ENCODE results near the gene SPRTN. TPM values are rescaled to one million over a fixed set of nuclear protein-coding genes. Genes with fewer than 3 reads are reported as not detected.
"Not testable (repeated sequence)": the region's sequence is repeated elsewhere in the genome, so short reads cannot be mapped to it uniquely, and the experiment has no call there.

Gene SPRTN
- polyA plus RNA-seq, 4 donors = 10.9 to 16.4 (median 13.9) TPM

DNA sequence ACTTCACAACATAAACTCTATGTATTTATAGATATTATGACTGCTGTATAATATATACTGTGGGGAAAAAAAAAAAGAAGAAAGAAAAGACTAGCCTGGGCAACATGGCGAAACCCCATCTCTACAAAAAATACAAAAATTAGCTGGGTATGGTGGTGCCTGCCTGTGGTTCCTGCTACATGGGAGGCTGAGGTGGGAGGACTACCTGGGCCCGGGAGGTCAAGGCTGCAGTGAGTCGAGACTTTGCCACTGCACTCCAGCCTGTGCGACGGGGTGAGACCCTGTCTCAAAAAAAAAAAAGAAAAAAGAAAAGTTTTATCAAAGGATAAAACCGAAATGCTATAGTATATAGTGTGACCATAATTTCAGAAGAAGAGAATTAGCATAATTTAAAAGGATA lies 3.1 kb upstream of the SPRTN start:
- no peak for DNase-seq (ENCODE audit: low read depth in 4 of 4, low spot score in 3 of 4)

DNA sequence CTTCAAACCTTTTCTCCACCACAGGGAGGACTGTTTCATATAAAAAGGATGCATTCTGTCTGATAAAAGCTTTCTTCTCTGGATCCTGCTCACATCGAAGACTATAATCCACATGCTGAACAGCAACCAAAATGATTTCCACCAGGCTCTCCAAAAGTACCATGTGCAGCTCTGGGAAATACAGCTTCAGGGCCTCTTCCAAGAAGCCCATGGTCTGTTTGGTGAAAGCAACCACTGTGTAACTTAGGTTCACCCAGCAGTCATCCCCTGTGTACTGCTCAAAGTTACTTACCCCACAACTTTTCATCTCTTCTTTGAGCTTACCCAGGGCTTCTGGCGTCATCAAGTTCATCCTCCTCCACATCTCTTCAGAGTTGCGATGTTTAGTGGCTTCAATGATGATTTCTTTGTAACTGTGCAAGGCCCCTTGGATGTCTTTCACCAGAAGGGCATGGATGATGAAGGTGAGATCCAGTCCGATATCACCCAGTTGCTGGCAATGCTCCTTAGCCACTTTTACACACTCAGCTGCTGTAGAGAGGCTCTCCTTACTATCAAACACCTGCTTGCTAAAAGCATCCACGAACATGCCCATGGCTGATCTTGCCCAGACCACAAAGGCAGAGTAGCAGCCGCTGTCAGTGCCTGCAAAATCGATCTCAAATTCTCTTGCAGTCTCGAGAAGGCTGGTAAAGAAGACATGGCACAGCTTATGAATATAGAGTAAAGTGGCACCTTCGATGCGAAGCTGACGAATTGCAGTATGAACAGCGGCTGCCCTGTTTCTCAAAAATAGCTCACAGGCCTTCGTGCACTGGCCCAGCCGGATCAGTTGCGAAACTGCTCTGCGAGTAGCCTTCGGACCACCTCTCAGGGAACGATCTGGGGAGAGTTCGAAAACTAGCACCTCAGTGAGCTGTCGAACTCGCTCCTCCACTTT lies 2.2 kb upstream of the SPRTN start:
- no peak for DNase-seq (ENCODE audit: low read depth in 4 of 4, low spot score in 3 of 4)

DNA sequence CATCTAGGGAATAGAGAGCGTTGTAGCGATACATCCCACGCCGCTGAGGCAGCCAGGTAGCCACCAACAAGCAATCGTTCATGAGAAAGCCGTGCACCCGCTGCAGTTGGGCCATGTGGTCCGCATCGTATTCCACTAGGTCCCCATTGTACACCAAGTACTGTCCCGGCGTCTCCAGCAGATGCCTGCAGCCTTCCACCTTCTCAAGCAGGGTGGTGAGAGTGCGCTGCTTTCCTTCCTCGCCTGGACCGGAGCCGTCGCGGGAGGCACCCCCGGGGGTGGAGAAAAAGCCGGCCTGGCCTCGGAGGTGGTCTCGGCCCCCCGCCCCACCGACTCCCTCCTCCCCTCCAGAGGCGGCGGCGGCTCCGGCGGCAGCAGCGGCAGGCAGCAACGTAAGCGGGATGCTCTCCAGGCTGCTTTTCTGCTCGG lies 1.0 kb upstream of the SPRTN start:
- no peak for DNase-seq (ENCODE audit: low read depth in 4 of 4, low spot score in 3 of 4)

DNA sequence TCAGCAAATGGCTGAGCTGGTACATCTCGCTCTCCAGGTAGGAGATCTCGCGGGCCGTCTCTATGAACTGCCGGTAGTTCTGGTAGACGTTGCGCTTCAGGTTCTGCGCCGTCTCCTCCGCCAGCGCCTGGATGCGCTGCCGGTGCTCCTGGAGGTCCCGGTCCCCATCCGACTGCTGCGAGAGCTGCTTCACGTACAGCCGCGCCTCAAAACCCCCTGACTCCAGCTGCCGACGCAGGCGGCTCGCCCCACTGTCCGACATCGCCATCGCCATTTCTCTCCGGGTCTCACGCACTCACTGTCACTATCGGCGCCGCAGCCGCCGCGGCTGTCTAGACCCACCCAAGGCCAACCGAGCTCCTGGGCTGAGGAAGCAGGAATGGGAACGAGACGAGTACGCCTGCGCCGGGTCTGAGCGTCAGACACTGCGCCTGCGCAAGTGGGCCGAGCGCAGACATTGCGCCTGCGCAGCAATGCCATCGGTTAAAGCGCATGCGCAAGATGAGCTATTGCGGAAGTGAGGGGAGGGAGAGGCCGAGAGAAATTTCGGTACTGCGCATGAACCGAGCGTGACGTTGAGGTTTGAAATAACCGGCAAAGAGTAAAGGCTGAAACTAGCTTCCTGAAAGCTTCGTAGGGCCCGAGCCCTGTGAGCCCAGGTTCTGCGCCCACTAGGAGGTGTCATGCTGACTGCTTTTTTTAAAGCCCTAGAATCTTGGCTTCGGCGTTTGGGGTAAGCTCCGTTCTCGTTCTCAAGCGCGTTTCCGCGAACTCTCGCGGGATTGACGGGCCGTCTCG lies 422 bp upstream of the SPRTN start, which contains the start of gene EXOC8:
EXOC8 (minus strand) TSS at position 381 of the 798 bp plus-strand sequence; CDS start at position 274, 107 bp downstream.
- DNase-seq (ENCODE audit: low read depth in 4 of 4, low spot score in 3 of 4) = peak; percentile 97 to 100 (median 98)

DNA sequence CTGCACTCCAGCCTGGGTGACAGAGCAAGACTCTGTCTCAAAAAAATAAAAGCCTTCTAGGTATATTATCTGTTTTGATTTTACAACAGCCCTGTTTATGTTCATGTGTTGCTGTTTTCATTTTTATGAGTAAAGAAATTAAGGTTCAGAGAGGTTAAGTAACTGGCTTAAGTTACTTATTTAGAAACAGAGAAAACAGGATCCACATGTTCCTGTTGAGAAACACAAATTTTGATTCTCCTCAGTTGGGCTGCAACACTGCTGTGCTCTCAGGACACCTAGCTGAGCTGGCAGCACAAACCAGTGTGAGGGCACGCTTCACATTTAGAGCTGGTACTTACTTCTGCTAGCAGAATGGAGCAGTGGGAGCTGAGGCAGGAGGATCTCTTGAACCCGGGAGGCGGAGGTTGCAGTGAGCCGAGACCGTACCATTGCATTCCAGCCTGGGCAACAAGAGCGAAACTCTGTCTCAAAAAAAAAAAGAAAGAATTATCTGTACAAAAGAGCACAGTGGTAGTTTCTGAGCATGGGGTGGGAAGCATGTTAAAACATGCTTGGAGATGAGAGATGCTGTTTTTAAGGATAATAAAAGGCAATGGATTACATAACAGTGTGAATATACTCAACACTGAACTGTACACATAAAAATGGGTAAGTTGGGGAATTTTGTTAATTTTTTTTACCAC lies 2.4 kb downstream of the SPRTN start:
- DNase-seq (ENCODE audit: low read depth in 4 of 4, low spot score in 3 of 4) = no peak

DNA sequence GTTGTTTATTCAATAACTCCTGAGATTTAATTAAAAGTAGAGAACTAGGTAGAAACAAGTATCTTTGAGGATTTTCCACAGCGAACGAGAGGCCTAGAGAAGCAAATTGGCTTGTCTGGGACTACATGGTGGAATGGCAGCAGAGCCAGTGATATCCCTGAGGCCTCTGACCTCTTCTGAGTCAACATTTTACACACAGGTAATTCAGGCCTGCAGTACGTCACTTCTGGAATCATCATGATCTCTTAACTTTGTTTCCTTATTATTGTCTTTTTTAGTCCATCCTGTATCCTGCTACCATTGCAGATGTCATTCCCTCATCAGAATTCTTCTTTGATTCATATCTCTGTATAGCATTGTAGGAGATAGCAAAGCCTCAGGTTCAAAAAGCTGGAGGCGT lies 9.9 kb downstream of the SPRTN start:
- no peak for DNase-seq (ENCODE audit: low read depth in 4 of 4, low spot score in 3 of 4)

DNA sequence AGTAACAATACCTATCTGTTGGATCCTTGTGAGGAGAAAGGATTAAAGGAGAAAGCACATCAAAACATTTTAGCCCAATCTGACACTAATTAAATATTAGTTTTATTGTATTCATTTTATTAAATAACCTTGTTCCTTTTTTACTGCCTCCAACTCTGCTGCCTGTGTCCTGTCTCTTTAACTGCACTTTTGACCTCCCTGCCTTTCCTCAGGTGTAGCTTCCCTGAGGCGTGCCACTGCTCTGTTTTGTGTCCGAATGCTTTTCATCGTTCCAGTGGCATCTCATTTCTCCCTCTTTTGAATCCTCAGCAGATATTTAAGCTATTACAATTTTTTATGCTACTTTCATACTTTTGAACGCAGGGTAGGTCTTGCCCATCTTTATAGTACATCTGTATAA lies 10.3 kb downstream of the SPRTN start:
- no peak for DNase-seq (ENCODE audit: low read depth in 4 of 4, low spot score in 3 of 4)

DNA sequence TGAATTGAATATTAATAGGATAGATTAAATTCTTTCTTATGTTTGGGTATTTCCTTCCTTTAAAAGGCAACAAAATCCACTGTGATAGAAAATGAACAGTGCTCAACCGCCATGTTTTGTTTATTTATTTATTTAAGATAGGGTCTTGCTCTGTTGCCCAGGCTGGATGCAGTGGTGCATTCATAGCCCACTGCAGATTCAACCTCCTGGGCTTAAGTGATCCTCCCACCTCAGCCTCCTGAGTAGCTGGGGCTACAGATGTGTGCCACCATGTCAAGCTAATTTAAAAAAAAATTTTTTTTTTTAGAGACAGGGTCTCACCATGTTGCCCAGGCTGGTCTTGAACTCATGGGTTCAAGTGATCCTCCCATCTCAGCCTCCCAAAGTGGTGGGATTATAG lies 10.8 kb downstream of the SPRTN start:
- DNase-seq (ENCODE audit: low read depth in 4 of 4, low spot score in 3 of 4) = not testable (repeated sequence)

DNA sequence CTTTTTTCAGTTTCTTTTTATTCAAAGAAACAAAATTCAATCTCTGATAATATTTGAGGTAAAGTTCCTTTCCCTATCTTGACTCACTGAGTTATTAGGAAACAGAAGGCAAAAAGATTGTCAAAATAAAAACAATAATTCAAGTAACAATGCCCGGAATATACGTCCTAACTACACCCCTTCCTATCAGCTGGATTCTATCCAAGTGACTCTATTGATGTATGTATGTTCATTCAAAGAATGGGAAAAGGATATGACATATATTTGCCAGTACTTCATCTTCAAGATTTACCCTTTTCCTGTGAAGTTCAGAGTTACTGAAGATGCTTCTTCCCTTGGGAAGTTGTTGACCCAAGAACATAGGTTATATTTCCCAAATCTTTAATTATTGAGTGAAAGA lies 13.7 kb downstream of the SPRTN start:
- DNase-seq (ENCODE audit: low read depth in 4 of 4, low spot score in 3 of 4) = no peak

DNA sequence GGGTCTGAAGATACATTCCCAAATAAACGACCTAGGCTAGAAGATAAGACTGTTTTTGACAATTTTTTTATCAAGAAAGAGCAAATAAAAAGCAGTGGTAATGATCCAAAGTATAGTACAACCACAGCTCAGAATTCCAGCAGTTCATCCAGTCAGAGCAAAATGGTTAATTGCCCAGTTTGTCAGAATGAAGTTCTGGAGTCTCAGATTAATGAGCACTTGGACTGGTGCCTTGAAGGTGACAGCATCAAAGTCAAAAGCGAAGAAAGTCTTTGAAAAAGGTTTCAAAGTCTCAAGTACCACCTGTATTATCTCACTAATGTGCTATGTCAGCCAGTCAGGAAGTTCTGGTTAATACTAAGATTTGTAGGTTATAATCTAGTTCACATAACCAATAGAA lies 15.0 kb downstream of the SPRTN start:
- DNase-seq (ENCODE audit: low read depth in 4 of 4, low spot score in 3 of 4) = no peak

DNA sequence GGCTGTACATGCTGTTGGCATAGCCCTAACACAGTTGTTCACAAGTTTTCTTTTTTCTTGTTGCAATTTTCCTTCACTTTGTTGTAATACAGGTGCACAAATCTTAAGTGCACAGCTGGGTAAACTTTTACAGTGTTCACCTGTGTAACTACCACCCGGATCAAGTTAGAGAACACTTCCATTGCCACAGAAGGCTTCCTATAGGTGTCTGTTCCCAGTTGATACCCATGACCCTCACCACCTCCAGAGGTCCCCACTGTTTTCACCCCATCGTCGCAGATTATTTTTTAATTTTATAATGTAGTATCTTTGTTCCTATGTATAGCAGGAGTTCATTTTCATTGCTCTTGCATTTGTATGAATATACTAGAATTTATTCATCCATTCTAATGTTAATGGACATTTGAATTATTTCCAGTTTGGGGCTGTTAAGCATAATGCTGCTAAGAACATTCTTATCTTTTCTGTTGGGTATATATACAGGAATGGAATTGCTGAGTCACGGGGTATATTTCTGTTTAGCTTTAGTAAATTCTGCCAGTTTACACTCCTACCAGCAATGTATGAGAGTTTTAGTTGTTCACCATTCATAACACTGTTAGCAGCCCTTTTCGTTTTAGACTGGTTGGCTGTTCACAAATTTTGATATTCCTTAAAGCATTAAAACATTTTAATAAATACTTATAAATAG lies 16.4 kb downstream of the SPRTN start:
- no peak for DNase-seq (ENCODE audit: low read depth in 4 of 4, low spot score in 3 of 4)

DNA sequence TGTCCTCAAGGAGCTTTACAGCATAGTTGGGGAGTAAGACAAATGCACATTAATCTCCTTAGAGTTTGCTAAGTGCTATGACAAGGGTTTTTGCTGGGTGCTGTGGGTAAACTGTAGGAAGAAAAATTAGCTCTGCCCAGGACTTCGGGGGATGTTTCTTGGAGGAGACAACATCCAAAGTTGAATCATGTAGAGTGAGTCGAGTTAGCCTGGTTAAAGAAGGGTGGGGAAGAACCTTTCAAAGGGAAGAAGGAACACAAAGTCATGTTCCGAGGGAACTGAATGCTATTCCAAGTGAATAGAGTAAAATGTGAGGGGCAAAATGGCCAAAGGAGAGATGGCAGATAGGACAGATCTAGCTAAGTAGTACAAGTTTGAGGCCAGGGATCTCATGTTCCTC lies 17.1 kb downstream of the SPRTN start:
- no peak for DNase-seq (ENCODE audit: low read depth in 4 of 4, low spot score in 3 of 4)

DNA sequence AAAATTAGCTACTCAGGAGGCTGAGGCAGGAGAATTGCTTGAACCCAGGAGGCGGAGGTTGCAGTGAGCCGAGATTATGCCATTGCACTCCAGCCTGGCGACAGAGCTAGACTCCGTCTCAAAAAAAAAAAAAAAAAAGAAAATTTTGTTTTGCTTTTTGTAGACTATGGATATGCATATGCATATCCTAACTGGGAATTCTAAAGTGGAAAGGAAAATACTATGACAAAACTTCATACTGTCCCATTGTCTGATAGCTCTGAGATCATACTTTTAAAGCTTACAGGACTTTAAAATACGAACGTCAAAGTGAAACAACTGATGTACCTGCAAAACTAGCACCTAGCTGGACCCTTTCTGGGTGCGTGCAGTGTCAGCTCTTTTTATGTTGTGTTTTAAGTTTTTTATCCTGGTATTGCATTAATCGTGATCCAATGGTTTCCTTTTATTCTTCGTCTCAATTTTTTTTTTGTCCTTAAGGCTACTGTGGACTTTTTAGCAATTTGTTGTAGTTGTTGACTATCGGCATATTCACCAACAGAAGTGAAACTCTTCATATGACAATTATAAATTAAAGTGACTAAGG lies 19.2 kb downstream of the SPRTN start:
- no peak for DNase-seq (ENCODE audit: low read depth in 4 of 4, low spot score in 3 of 4)

DNA sequence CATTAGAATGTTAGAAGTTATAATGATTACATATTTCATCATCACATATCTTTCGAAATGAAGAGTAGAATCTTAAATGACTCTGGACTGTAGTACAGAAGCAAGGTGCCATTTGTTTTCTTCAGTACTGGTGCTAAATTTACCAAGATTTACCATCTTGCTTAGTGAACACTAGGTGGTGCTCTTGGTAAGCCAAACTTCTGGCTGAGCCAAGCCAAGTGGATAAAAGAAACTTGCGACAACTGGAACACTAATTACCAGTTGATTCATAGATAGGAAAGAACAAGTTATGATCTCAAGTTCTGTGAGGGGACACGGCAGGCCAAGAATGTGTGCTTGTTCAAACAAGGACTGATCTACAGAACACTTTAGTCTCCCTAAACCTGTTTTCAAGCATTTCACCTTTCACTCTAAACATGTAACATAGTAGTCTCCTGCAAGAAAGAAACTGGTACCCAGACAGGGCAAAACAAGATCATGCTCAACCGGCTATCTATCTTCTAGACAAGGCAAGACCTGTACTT lies 19.8 kb downstream of the SPRTN start:
- DNase-seq (ENCODE audit: low read depth in 4 of 4, low spot score in 3 of 4) = peak in 1 of 4 donors; percentile 25

DNA sequence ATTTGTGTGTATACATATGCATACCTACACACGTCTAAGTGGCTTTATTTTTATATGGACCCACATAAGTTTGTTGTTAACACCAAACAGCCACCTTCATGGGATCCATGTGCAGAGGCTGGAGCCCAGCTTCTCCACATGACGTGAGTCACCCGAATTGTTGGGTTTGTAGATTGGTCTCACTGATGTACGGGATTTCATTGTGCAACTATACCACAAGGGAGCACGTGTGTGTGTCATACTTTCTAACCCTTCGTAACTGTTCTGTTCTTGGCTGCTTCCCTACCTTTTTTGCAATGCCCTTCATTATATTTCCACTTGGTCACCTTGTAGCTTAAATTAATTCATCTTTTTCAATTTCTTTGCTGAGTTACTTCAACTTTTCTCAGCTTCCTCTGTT lies 21.0 kb downstream of the SPRTN start:
- no peak for DNase-seq (ENCODE audit: low read depth in 4 of 4, low spot score in 3 of 4)

DNA sequence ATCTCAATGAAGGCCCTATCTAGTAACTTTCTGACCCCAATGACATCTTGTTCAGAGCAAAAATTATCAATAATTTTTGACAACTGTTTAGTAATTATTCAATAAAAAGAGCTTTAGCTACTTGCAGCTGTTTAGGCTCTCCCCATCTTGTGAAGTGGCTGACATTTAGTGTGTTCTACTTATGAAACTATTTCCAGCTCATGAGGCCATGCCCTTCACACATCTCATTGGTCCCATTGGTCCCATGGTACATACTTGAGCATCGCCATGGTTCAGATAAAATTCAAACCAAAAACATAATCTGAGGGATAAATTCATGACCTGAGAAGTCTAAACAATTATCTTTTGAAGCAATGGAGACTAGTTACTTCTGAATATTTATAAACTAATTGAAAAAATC lies 24.2 kb downstream of the SPRTN start:
- no peak for DNase-seq (ENCODE audit: low read depth in 4 of 4, low spot score in 3 of 4)

DNA sequence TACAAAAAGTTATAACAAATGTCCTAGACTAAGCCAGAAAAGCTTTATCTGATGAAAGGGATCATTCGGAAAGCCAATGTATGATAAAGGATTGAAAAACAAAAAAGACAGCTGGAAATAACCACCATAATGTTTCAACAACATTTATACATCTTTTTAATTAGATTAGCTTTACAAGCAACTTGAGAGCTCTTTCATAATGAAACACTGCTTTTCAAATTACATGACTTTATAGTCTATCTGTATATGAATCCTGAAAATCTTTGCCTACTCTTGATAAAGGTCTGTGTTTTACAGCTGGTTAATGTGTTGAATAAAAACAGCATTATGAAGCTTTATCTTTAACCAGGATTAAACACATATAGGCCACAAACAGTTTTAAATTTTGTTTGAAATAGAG lies 25.5 kb downstream of the SPRTN start:
- no peak for DNase-seq (ENCODE audit: low read depth in 4 of 4, low spot score in 3 of 4)

DNA sequence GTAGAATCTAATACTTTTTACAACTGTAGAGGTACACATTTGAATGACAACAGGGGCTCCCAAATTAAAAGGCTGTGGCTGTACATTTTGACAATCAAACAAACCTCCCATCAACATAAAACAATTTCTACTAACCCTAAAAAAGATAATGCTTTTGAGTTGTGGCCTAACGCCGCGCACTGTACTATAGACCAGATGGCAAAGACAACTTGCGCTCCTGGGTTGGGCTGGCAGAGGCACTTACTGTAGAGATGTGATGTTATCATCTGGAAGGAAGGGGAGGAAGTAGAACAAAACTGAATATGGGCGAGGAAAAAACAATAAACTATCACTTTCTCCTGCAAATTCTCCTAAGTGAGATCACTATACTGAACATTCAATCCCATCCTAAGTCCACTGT lies 26.1 kb downstream of the SPRTN start:
- no peak for DNase-seq (ENCODE audit: low read depth in 4 of 4, low spot score in 3 of 4)

DNA sequence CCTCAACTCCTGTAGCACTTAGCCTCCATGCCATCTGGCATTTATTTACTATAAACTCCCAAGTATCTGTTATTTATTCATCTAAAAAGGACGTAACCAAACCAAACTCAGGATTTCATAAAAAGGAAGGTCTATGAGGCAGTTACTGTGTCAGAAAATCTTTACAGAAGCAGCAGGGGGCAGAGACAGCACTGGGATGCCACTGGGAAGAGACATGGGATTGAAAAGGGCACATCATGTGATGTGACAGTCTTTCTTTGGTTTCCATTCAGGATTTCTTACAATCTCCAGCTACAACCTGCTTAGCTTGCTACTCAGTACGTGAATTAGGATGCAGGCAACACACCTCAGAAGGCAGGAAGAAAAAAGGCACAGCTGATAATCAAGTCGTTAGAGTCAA lies 31.2 kb downstream of the SPRTN start:
- DNase-seq (ENCODE audit: low read depth in 4 of 4, low spot score in 3 of 4) = no peak

DNA sequence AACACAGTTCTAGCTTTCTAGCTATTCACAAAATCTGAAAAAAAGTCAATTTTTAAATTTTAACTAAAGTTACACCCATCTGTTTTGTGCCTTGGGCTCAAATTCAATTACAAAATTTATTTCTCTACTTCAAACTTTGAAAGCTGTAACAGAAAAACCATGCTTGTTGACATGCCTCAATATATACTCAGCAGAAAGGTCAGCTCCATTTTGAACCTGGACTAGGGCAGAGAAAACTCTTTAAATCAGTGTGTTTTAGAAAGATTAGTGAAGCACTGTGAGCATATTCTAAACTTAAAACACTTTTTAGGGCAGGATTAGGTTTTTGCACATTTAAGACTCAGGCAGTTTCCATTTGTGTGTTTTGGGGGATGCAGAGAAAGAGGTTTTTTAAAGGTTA lies 34.4 kb downstream of the SPRTN start:
- no peak for DNase-seq (ENCODE audit: low read depth in 4 of 4, low spot score in 3 of 4)

Measured in right renal pelvis (tissue), 4 donors.